NCI-H128 (cell line): ENCODE measurements around the gene LNX2.

Source experiments
- DNase-seq: peaks from one replicate; lab custom pipeline; 2025; ENCODE audit not compliant: unreplicated experiment; lab: John Stamatoyannopoulos, UW

The LNX2 gene

DNA sequence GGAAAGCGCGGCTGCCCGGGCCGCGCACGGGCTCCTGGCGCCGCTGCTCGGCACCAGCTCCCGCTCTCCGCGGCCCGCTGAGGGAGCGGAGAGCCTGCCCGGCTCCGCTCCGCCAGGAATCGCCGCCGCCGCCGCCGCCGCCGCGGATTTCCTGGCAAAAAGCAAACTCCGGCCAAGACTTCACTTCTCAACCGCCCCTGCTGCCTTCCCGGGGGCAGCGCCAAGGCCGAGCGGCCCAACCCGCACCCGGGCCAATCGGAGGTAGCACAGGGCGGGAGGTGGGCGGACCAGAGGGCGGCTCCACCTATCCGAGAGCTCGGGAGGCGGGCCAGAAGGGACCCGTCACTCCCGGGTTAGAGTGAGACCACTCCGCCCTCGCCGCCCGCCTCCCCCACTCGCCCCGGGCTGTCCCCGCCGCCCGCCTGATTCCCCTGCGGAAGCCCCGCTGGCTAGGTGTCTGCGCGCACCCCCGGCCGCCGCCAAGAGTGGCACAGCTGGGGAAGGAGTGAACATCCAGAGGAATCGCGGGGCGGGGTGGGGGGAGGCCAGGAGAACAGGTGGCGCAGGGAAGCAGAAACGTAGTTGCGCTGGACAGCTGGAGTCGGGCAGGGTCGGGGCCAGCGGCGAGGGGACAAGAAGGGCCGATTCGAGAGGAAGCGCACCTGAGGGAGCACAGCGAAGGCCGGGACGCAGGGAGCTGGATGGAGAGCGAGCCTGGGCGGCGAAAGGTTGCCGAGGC lies at the start of gene LNX2:
Gene LNX2 (minus strand): TSS at position 153 of the 739 bp plus-strand sequence. CDS start 38,826 bp downstream, outside the sequence.
- peak; percentile 96 for DNase-seq

DNA sequence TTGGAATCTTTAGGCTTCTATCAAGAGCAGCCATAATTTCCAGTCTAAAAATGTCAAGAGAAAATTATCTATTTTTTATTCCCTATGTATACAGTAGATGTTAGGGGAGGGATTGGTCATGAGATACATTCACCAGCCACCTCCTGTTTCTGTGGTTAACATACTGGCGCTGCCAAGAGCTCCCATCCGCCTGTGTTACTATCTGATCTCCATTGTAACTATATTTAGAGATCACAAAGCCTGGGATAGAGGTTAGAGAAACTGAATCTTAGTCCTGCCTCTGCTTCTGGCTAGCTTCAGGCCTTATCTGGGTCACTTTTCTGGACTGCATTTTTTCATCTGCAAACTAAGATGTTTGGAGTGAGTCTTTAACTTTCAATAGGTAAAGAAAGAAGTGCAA lies 47.6 kb upstream of the LNX2 start:
- DNase-seq, result no peak

DNA sequence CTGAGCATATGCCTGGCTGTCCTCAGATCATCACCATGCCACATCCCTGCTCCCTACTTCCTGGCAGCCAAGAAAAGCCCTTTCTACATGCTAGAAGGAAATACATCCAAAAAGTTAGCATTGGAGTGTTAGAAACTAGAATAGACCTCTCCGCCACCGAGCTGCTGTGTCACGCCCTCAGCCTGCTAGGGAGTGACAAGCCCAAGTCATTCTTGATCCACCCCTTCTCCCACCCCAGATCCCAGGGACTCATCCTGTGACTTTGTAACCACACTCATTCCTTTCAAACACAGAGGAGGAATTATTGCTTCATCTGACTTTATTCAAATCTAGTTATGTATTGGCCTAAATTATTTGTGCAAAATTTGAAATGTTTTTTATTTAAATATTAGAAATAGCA lies 46.6 kb upstream of the LNX2 start:
- no peak for DNase-seq

DNA sequence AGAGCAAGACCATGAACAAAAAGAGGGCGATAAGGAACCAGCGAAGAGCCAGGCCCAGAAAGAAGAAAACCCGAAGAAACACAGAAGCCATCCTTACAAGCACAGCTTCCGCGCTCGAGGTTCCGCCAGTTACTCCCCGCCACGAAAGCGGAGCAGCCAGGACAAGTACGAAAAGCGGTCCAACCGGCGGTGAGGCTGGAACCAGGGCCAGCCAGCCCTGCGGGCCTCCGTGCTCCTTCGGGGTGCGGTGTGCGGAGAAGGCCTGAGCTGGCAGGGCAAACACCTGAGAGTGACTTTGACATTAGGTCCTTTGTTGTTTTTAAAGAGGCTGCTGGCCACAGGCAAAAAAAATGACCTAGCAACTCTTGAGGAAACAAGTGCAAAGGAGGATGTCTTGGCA lies 45.4 kb upstream of the LNX2 start:
- no peak for DNase-seq

DNA sequence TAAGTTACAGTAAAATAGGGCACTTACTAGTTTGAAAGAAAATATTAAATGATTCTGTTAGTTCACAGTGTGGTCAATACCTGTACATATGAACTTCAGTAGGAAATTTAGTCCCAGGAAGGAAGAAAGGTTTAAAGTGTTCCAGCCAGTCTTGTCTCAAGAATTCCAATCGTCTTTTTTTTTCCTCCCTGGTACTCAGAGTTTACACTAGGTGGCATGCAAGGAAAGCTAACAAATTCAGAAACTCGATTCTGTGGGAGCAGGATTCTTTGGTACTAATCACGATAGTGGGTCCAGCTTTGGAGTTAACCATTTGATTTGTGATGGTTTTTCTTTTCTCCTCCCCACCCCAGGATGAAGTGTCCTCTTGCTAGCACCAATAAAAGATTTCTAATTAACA lies 45.0 kb upstream of the LNX2 start:
- DNase-seq, result no peak

DNA sequence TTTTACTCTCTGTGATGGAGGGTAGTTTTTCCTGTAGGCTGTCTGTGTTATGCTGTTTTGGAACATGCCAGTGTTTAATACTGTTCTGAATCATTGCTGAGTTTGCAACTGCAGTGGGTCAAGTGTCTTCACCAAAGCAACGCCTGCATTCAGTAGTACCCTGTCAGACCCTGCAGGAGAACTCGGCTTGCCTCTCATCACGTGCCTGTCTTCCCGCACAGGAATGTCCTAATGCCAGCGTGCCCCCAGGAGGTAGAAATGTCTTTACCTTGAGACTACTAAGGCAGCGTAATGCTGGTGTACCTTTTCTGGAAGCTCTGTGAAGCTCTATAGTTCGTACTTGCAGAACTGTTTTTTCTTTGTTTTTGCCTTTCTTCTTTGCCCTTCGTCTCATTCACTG lies 43.6 kb upstream of the LNX2 start:
- DNase-seq, result no peak

DNA sequence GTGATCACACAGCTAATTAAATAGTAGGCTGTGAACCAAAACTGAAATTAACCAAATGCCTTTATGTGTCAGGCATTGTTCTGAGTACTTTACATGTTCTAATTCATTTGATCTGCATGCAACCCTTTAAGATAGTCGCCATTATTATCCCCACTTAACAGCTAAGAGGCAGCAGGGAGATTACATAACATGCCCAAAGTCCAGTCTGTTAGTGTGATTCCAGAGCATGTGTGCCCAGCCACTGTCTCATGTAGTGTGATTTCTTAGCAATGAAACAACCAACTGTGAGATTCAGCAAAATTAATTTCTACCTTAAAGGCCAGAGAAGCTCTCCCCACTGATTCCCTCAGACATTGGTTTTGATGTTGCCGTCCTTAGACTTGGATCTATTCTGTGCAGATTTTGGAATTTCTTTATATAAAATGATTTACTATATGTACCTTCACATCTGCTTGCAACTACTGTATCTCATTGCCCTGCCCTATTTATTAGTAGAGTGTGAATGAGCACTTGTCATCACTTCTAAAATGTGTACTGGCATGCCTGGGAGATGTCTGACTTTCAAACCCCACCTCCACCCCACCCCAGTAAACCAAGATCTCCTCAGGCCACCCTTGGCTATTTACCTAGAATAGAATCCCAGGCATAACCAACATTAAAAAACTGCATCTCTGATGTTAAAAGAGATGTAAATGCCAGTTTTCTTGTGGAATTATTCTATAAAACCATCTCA lies 42.6 kb upstream of the LNX2 start:
- DNase-seq, result no peak

DNA sequence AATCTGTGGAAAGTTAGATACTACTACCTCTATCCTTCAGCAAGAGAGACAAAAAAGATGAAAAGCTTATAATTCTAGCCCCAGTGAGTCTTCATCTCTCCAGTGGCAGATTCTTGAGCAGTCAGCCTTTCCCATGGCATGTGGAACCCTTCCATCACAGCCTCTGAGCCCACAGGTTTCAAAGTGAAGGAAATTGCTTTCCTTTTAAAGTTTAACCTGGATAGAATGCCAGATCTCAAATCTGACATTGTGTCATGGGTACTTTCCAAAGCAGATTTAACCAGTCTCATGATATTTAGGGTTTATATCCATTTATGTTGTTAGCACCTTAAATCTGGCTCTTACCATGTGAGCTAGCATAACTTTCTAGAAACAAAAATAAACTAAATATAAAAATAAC lies 40.7 kb upstream of the LNX2 start:
- no peak for DNase-seq

DNA sequence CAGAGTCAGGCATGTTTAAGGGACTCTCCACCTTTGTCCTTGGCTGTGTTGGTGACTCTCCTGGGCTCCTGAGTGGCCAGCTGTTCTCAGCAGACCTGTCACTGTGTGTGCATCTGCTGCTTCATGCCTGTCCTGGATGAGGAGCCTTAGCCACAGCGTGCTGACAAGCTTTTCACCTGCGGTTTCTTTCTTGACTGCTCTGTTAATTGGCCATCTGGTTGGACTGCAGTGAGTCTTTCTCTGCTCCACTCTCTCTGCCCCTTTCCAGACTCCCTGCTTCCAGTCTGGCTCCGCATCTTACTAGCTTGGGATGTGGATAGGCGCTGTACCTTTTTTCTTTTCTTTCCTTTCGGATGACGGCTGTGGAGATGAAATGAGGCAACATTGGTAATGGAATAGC lies 40.2 kb upstream of the LNX2 start:
- DNase-seq, result no peak

DNA sequence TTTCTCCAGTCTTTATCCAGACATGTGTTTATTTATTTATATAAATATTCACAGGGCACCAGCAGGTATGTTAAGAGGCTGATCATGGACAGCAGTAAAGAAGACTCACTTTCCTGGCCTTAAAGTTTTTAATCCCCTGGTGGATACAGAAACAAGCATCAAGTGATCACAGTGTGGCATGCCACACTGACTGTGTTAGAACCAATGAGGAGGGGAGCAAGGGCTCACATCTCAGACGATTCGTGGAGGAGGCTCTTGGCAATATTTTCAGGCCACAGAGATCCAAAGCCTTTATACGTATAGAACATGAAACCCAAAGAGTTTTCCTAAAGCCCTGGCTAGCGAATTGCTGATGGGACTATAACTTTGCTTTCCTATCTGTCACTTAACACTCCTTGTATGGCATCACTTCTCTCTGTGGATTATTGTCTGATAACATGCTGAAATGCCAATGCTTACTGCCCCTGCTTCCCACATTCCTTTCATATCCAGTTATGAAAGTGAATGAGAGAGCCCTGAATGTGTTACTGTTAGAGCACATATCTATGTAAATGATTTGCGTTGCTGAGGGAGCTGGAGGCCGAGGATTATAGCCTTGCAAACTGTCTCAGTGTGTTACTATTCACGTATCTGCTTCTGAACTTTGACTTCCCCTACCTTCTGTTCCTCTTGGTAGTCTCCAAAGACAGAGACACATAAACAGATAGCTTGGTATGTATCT lies 39.0 kb upstream of the LNX2 start:
- DNase-seq, result no peak

DNA sequence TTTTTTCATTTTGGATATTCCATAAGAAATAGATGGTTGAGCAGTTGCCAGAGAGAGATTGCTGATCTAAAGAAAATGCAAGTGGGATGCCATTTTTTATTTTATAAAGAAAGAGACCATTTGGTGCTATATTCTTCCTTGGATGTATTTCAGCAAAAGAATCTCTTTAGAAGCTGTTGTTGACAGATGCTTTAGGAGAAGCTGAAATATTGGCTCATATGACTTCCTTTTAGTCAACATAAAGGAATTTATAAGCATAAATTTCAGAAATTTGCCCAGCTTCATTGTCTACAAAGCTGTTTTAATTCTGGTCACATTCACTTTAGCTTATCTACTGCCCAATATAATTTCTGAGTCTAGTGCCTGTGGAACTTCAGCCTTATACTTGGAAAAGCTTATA lies 38.2 kb upstream of the LNX2 start:
- no peak for DNase-seq

DNA sequence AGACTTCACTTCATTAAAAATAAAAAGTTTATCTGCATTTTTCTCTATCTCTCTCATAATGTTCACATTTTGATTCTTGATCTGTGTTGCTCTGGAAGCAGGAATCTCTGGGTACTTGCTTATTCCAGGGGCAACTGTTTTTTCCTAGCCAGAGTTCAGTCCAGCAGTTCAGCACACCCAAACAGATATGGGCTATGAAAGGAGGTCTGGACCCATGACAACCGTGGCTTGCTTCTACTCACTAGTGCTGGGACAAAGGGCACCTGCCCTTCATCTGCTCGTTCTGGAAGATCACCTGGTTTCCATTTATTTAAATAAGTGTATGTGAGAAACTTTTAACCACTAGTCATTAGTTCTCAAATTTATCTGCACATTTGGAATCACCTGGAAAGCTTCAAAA lies 37.4 kb upstream of the LNX2 start:
- no peak for DNase-seq

DNA sequence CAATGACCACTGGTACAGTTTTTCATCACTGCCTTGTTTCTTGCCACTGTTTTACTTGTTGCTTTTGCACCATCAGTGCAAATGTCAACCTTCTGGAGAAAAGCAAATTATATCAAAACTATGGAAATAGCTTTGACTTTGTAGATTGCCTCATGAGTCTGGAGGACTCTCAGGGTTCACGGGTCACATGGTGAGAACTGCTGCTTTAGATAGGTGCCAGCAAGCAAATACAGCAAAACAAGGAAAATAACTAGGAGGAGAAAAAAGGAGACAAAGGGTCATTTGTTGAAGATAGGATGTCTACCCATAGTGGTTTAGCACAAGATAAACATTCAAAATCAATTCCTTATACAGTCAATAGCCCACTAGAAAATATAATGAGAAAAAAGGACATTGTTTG lies 34.5 kb upstream of the LNX2 start:
- DNase-seq, result no peak

DNA sequence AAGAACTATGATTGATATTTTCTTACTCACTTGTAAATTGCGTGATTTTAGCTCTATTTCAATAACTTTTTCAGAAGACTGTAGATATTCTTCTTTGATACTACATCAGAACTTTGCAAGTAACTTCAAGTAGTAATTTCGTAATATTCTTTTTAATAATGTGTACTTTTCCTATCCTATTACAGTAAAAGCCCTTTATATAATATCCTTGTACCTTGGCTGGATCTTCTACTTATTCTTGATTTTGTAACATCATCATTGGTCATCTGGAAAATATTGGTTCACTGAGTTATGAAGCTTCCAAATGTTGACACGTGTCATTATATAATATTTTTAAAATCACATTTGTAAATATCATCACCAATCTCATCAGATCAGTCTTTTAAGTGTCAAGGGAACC lies 33.7 kb upstream of the LNX2 start:
- no peak for DNase-seq

DNA sequence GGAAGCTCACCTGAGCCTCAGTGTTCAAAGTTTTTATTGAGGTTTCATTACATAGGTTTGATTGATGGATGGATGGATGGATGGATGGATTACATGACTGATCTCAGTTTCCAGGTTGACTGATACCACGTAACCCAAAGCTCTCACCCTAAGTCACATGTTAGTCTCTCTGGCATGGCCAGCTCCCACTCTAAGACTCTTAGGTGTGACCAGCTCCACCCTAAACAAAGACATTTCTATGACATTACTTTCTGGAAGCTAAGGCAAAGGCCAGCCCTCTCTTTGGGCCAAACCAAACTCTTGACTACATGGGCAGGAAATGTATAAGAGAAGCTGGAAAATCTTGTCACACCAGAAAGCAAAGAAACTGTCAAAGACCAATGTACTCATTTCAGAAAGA lies 30.0 kb upstream of the LNX2 start:
- no peak for DNase-seq

DNA sequence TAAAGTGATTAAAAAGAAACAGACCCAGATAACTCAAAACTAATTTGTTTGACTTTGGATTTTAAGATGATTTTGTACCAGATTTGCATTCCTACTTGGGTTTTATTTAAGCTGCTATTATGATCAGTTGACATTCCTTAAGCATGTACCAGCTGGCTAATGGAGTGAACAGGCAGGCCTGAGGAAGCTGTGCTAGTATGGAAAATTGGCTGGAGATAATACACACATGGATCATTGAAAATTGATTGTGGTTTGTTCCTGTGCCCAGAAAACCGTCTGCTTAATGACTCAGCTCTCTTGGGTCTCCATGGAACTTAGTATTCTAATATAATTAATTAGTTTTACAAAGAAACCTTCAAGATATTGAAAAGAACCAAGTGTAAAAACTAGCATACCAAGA lies 24.0 kb upstream of the LNX2 start:
- DNase-seq, result no peak

DNA sequence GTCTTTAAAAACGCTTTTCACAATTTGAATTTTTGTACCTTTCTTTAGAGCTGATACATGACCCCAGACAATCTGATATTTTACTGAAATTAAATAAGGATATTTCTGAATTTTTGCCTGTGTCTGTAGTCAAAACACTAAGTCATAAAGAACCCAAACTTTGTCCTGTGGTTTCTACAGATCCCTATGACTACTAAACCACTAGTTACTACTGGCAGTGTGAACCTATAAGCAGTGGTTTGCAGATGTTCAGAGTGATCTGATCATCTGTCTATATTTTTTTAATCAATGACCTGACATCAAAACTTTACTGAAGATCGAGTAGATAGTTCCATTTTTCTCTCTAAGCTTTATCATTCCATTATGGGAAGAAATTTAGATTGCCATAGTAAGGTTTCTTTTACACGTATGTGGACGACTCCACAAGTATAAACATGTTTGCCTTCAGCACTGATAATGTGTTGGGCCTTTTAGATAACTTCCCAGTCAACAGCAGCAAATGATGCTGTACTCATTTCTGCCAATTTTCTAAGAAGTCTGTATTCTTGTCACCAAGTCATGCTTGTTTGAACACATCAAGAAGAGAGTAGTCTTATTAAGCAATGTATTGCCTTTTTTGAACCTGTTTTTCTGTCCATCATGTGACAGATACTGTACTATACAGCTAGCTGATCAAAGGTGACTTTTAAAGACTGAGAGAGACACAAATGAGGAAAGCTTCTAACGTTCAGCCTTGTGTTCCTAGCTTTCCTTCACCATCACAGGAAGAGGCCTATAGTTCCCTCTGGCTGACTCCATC lies 23.2 kb upstream of the LNX2 start:
- no peak for DNase-seq

DNA sequence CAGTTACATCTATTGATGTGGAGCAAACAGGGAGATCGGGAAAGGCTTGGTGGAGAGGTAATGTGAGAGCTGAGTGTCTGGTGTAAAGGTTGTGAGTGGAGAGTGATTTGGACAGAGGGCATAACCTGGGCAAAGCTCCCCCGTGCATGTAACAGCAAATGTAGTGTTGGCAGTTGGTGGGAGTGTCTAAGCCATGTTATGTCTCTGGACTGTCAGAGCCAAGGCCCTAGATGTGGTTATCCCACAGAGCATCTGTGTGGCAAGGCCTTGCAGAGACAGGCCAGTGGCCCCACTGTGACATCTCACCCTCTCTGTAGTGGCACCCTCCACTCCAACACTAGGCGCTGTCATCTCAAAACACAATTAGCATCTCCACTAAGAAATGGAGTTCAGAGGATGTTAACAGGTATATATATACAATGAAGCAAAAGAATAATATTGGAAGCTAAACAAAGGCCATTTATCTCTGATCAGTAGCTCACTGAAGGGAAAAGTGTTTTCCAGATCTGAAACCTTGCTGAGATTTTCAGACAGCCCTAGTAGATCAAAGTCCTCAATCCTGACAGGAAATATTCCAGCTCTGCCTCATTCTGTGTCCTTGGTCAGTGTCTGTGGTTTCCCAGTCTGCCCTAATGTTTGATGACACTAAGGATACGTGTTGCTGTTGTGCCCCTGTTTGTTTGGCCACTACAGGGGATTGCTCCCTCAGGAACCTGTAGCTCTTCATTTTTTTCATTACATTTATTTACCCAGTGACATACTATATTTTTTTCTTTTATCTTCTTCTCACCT lies 21.6 kb upstream of the LNX2 start:
- DNase-seq, result no peak

DNA sequence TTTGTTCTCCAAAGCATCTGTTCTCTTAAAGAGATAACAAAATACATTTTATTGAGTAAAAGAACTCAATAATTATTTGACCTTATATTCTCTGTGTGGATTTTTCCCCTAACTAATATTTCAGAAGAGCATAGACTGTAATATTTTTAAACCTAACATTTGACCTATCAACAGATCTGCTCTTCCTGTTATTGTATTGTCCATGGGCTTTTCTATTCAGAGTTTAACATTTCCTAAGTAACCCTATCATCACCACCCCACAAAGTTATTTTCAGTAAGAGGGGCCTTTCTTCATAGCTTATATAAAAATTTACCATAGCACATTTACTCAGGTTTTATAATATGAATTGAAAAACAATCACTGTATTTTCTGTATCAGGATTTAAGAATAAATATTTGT lies 18.9 kb upstream of the LNX2 start:
- no peak for DNase-seq

DNA sequence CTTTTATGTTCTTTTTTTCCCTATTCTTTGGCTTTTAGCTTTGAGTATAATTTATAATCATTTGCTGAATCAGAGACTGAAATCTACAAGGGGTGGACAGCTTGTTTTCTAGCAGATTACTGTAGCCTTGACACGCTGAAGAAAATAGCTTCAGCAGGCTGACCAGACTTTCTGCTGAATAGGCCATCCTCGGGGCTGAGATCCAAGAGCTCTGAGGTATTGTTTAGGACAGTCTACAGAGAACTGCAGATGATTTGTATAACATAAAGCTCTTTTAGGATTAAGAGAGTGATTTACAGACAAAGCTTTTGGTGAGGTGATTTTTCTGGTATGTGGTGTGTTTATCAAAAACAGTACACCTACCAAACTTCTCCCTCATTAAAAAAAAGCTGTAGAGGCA lies 18.2 kb upstream of the LNX2 start:
- no peak for DNase-seq

DNA sequence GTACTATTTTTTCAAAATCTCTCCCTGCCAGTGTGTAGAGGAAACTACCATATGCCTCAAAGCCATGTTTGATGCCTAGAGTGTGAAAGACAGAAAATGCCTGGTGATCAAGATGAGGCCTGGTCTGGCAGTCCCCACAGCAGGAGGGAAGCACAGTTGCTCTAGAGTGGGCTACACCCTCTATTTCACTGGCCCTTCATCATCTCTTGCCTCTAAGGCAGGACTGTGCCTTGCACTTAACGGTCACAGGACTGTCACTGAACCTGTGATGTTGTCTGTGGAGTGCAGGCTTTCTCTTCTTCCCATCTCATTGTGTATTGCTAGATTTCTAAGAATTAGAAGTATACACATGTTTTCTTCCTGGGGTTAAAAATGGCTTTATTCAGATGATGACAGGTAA lies 17.7 kb upstream of the LNX2 start:
- no peak for DNase-seq
